Caco-2 (cell line): ENCODE data around the gene TTLL9. TPM values are rescaled to one million over a fixed set of nuclear protein-coding genes. Genes with fewer than 3 reads are reported as not detected.
A peak's percentile ranks its signal among the peaks of the same experiment; 100 is the strongest.

Source experiments
- BruUV-seq: library from RNA; stranded (reverse); fragments of 400-500 nt; replicated peaks from 2 replicates; lab custom pipeline; 2021; lab: Mats Ljungman, UMichigan
- CTCF ChIA-PET: fragments of 300-600 bp; sonication (Branson Sonifier 250); formaldehyde crosslinking; loops from one replicate; lab custom pipeline; 2022; ENCODE audit warnings: antibody characterized with exemption; lab: Charles Lee
- POLR2A ChIA-PET: fragments of 300-600 bp; sonication (Branson Sonifier 250); formaldehyde crosslinking; loops from one replicate; lab custom pipeline; 2022; ENCODE audit warnings: antibody characterized with exemption; lab: Charles Lee
- DNase-seq, 2 experiments: peaks; one replicate each; pipeline versions ENCODE4 v3.0.0 to v3.0.0-alpha.2; 2020 to 2022
- H3K27me3 ChIP-seq: replicated peaks from 2 replicates; pipeline ENCODE4 v1.6.0; 2011; ENCODE audit warnings: low read length; ENCODE audit not compliant: control insufficient read depth, insufficient read depth
- H3K36me3 ChIP-seq: 2 replicates; pipeline ENCODE4 v1.5.1; 2011; ENCODE audit warnings: low read length; ENCODE audit not compliant: control insufficient read depth, insufficient read depth
- H3K4me1 ChIP-seq: fragments of 250-450 bp; sonication (Bioruptor Pico); 2 replicates; pipeline ENCODE4 v1.5.1; 2020; ENCODE audit warnings: mild to moderate bottlenecking
- H3K4me3 ChIP-seq: 2 replicates; pipeline ENCODE4 v1.5.1; 2011; ENCODE audit warnings: low read depth, mild to moderate bottlenecking, control low read depth, low read length
- H3K9me3 ChIP-seq: fragments of 250-450 bp; sonication (Bioruptor Pico); 2 replicates; pipeline ENCODE4 v1.5.1; 2020; ENCODE audit warnings: mild to moderate bottlenecking, moderate library complexity
- H3K27ac Mint-ChIP-seq: one replicate; pipeline ENCODE4 v1.8.0; 2022; ENCODE audit warnings: mixed read lengths; ENCODE audit not compliant: unreplicated experiment
- H3K27me3 Mint-ChIP-seq: one replicate; pipeline ENCODE4 v1.8.0; 2022; ENCODE audit warnings: mixed read lengths; ENCODE audit not compliant: insufficient read depth, unreplicated experiment
- H3K36me3 Mint-ChIP-seq: one replicate; pipeline ENCODE4 v1.8.0; 2022; ENCODE audit warnings: mild to moderate bottlenecking, mixed read lengths; ENCODE audit not compliant: insufficient read depth, unreplicated experiment
- H3K4me1 Mint-ChIP-seq: one replicate; pipeline ENCODE4 v1.8.0; 2022; ENCODE audit warnings: low read depth, mixed read lengths; ENCODE audit not compliant: unreplicated experiment
- H3K4me3 Mint-ChIP-seq: one replicate; pipeline ENCODE4 v1.8.0; 2022; ENCODE audit warnings: mild to moderate bottlenecking, moderate library complexity, mixed read lengths; ENCODE audit not compliant: unreplicated experiment
- H3K9me3 Mint-ChIP-seq: one replicate; pipeline ENCODE4 v1.8.0; 2022; ENCODE audit warnings: mixed read lengths; ENCODE audit not compliant: unreplicated experiment
- CTCF ChIP-seq, 2 experiments: fragments of 200-600 bp in 1 of 2; IDR thresholded peaks; 1 replicate in 1 of 2; 2 replicates in 1 of 2; pipeline versions ENCODE4 v1.5.1 to v1.8.0; 2011 to 2022; ENCODE audit warnings: antibody characterized with exemption in 1 of 2, control low read depth in 1 of 2, inconsistent platforms in 1 of 2, low read depth in 1 of 2, low read length in 1 of 2, mild to moderate bottlenecking in 1 of 2, moderate library complexity in 1 of 2; ENCODE audit not compliant: insufficient read depth in 1 of 2, severe bottlenecking in 1 of 2, unreplicated experiment in 1 of 2
- intact Hi-C: fragments of 100-400 bp; cut with micrococcal nuclease; formaldehyde crosslinking; loops from one replicate; pipeline ENCODE4 v1.10.0; 2022; ENCODE audit not compliant: unreplicated experiment
- total RNA-seq: library from RNA; stranded (reverse); gene quantifications from 2 replicates; pipeline ENCODE4 v1.2.3, GENCODE V29; 2022

The TTLL9 gene
- total RNA-seq, 1 experiment from 2014 or later = not detected

- no TSS peak for BruUV-seq
- Mint-ChIP-seq H3K36me3 (peaks cover 6% of the 10 kb centered on the region), H3K4me1 (peaks cover 8% of the 10 kb centered on the region), H3K4me3 (peak overlapping the region; percentile 78), H3K27ac (no peak overlapping the region), H3K27me3 (peaks cover 7% of the 10 kb centered on the region), H3K9me3 (no peaks in the 10 kb centered on the region)
- H3K27me3 ChIP-seq = no peaks in the 10 kb centered on the region
- no peak overlapping the region for H3K4me3 ChIP-seq
- CTCF ChIA-PET = interaction anchor here (0.8 to 2.6 kb wide), 3 partner anchors 13 to 158 kb away, joined by 12 to 15 read pairs (median 12); partner anchors contain the start of gene PDRG1
- H3K4me1 ChIP-seq = peaks cover 16% of the 10 kb centered on the region
- no peaks in the 10 kb centered on the region for H3K36me3 ChIP-seq
- POLR2A ChIA-PET = interaction anchor here (0.6 kb wide), 2 partner anchors 233 to 373 kb away, joined by 6 to 7 read pairs; no protein-coding TSS in a partner anchor
- intact Hi-C loops = no loop called here
- H3K9me3 ChIP-seq = no peaks in the 10 kb centered on the region
- peak in 1 of 2 experiments; percentile 30 for DNase-seq
- TF ChIP-seq CTCF (IDR thresholded peaks at IDR 0.05; ENCODE audit: insufficient read depth in 1 of 2, low read depth in 1 of 2, low read length in 1 of 2, severe bottlenecking in 1 of 2, unreplicated experiment in 1 of 2) = no peak
Observed at GRCh38 chr20:31859266-31859997, 11.0 kb upstream of the TTLL9 start.

GRCh38 chr20:31859998-31860380, 10.4 kb upstream of the TTLL9 start:
- no peak overlapping the region for H3K27ac Mint-ChIP-seq
- H3K4me3 Mint-ChIP-seq = peak overlapping the region; percentile 78
- no peak for TF ChIP-seq CTCF (IDR thresholded peaks at IDR 0.05; ENCODE audit: insufficient read depth in 1 of 2, low read depth in 1 of 2, low read length in 1 of 2, severe bottlenecking in 1 of 2, unreplicated experiment in 1 of 2)
- Histone ChIP-seq H3K4me1 (peaks cover 16% of the 10 kb centered on the region), H3K4me3 (no peak overlapping the region), H3K27me3 (no peaks in the 10 kb centered on the region), H3K9me3 (no peaks in the 10 kb centered on the region), H3K36me3 (no peaks in the 10 kb centered on the region)
- H3K9me3 Mint-ChIP-seq = no peaks in the 10 kb centered on the region
- CTCF ChIA-PET = interaction anchor here (0.5 to 2.6 kb wide), 8 partner anchors 9 to 171 kb away, joined by 4 to 15 read pairs (median 4); partner anchors contain the start of gene PDRG1
- intact Hi-C loops = loop anchor here (2.0 kb wide), 1 partner anchor 93 kb away; the partner anchor contains the start of gene PDRG1
- POLR2A ChIA-PET = interaction anchor here (0.6 kb wide), 1 partner anchor 374 kb away, joined by 6 read pairs; no protein-coding TSS in a partner anchor
- H3K4me1 Mint-ChIP-seq = peaks cover 8% of the 10 kb centered on the region
- peaks cover 7% of the 10 kb centered on the region for H3K27me3 Mint-ChIP-seq
- TSS peak; percentile 13 for BruUV-seq
- peaks cover 6% of the 10 kb centered on the region for H3K36me3 Mint-ChIP-seq
- no peak for DNase-seq

- Histone ChIP-seq H3K9me3 (no peaks in the 10 kb centered on the region), H3K4me3 (peak overlapping the region; percentile 75), H3K4me1 (peaks cover 16% of the 10 kb centered on the region), H3K36me3 (no peaks in the 10 kb centered on the region), H3K27me3 (no peaks in the 10 kb centered on the region)
- Mint-ChIP-seq H3K27me3 (peaks cover 7% of the 10 kb centered on the region), H3K4me1 (peaks cover 8% of the 10 kb centered on the region), H3K36me3 (peaks cover 6% of the 10 kb centered on the region), H3K27ac (no peak overlapping the region), H3K4me3 (peak overlapping the region; percentile 78), H3K9me3 (no peaks in the 10 kb centered on the region)
- DNase-seq = peak; percentile 66 to 77
- ChIA-PET CTCF (interaction anchor here (0.5 to 2.6 kb wide), 8 partner anchors 9 to 170 kb away, joined by 4 to 15 read pairs (median 4); partner anchors contain the start of gene PDRG1), POLR2A (interaction anchor here (0.6 kb wide), 1 partner anchor 374 kb away, joined by 6 read pairs; no protein-coding TSS in a partner anchor)
- intact Hi-C loops = loop anchor here (1.0 to 2.0 kb wide), 3 partner anchors 10 to 92 kb away; partner anchors contain the start of genes DUSP15, PDRG1 and TTLL9
- BruUV-seq = no TSS peak
- no peak for TF ChIP-seq CTCF (IDR thresholded peaks at IDR 0.05; ENCODE audit: insufficient read depth in 1 of 2, low read depth in 1 of 2, low read length in 1 of 2, severe bottlenecking in 1 of 2, unreplicated experiment in 1 of 2)
Observed at GRCh38 chr20:31860390-31861134, 9.9 kb upstream of the TTLL9 start.
